HL-60/S4 treated with retinoic acid at 250 ng/mL for 4 days and 3 days (cell line): ENCODE measurements around the gene ACOX2.

Experiments
- in situ Hi-C: fragments of 300-500 bp; cut with MboI; formaldehyde crosslinking; loops from 2 replicates; pipeline ENCODE4 v1.7.0; 2022; ENCODE audit warnings: low sequenced_read_pairs

The ACOX2 gene

DNA sequence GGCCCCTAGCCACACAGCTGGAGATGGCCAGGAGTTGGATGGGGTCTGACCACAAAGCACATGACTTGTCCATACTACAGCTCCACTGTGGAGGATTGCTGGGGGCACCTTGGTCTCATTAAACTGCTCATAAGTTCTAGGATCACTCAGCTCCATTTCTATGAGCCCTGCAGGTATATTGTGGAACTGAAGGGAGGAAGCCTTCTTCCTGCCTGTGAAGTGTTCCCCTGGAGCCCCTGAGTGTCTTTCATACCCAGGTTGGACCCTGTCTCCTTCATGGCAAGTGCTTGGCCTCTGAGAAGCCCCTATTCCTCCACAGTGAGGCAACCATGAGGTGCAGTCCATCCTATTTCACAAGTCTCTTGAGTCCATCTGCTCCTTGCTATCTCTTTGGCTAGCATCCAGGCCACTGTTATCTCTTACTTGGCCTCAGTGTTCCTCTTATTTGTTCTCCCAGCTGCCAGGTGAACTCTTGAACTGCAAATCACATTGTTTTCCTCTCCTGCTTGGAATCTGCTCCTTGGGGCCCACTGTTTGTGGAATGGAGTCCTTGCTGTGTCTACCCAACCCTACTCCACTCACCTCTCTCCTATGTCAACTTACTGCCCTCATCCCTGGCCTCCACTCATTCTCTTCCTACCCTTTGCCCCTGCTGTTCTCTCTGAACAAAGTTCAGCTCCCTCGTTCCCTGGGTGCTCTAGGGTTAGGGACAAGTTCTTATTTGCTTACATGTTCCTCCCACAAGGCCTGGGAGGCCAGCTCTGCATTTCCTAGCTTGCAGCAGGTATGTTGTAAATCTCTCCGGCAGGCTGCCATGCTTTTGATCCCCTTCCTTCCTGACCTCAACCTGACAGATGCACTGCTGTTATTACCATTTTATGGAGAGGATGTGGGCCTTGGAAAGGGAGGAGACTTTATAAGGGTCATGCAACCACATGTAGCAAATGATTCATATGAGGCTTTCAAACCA, 1.2 kb downstream of the ACOX2 start:
- in situ Hi-C loops, result loop anchor here (25.0 kb wide), 1 partner anchor 224 kb away; the partner anchor contains the start of genes HTD2 and RPP14

DNA sequence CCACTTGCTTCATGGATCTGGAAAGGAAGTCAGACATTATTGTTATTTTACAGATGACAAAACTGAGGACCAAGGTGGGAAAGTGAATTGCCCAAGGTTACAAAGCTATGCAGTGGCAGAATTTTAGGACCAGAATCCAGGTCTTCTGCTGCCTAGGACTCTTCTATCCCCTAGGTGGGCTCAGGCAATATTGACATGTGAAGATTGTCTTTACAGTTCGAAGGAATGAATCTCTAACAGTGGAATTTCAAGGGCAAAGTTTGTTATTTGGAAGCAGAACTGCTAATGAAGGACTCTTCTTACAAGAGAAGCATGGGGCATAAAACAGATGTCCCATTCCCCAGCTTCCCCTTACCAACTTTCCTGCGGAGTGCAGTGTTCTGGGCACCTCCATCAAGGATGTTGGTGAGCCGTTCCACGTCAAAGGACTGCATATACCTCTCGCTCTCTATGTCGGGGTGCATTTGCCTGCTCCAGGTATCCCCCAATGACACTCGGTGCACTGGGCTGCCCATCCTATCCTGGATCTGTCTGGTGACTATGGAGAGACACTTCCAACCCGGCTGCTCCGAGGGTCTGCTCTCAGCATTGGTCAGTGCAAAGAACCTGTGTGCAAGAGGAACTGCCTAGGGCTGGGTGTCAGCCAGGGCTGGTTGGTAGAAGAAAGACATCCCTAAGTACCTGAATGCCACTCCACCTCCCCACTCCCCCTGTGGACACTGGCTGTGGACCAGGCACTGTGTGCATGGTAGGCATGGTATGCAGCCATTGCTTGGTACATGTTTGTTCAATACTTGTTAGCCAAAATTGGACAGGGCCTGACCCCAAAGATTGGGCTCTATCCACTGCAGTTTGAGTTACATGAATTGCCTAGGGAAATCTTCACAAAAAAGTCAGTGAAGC, 2.1 kb downstream of the ACOX2 start:
- in situ Hi-C loops, result loop anchor here (25.0 kb wide), 1 partner anchor 223 kb away; the partner anchor contains the start of genes HTD2 and RPP14

DNA sequence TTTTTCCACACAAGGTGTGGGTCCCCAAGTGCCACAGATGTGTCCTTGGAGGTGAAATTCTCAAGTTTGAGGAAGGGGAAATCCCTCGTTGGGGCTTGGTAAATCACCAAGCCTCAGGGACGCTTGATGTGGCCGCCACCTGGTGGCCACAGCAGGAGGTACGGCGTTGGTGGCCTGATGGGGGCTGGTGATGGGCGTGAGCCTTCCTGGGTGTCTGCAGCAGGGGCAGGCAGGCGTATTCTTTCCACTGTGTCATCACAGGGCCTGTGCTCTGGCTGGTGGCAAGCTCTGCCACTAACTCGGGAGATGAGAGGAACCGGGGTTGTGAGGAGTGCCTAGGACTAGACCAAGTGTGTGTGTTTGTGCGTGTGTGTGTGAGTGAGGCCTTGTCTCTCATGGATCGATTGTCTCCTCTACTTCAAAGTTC, 4.2 kb downstream of the ACOX2 start:
- in situ Hi-C loops, result loop anchor here (25.0 kb wide), 1 partner anchor 221 kb away; the partner anchor contains the start of genes HTD2 and RPP14

DNA sequence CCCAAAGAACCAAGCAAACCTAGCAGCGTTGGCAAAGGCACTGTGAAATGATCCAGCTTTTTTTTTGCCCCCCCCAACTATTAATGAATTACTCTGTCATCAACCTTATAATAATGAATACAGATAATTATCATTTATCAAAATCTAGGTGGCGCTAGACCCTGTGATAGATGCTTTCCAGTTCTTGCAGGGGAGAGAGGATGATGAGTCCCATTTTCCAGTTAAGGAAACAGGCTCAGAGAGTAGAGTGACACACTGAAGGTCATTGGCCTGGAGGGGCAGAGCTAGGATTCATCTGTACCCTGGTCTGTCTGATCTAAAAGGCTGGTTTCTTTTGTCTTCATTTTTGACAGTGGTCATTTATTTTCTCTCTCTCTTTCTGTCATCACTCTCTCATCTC, 5.0 kb downstream of the ACOX2 start:
- in situ Hi-C loops, result loop anchor here (25.0 kb wide), 1 partner anchor 220 kb away; the partner anchor contains the start of genes HTD2 and RPP14

DNA sequence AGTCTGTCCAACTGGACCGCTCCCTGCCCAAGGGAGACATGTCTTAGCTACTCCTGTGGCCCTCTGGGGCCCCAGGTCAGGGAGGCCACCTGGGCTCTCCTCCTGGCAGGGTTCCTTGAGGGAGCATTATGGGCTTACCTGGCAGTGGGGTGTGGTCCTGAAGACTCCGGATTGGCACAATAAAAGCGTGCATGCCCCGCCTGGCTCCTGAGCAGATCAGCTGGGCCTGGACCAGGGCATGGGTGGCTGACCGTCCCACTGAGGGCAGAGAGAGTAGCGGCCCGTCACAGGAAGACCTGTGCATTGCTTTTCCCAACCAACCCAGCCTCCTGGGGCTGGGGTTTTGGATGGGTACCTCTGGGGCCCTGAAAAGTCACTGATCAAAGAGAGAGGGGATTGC, 5.4 kb downstream of the ACOX2 start:
- in situ Hi-C loops, result loop anchor here (25.0 kb wide), 1 partner anchor 219 kb away; the partner anchor contains the start of genes HTD2 and RPP14

DNA sequence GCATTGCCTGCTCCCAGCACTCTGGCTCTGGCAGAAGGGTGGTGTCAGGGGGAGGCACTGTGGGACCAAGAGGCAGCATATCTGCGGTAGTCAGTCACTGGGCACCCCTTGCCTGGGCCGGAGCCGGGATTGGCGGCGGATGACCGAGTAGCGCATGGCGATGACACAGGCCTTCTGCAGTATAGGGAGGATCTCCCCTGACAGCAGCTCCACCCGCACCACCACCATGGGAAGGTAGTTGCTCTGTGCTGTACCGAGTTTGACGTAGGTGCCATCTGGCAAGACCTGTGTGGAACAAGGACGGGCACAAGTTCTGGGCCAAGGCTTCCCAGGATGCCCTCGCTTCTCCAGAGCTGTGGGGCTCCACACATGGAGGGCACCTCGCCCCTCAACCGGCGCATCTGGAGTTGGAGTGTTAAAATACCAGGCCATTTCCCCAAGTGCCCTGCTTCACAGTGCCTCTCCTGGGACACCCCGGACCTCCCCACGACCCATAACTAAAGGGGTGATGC, 6.6 kb downstream of the ACOX2 start:
- in situ Hi-C loops, result loop anchor here (25.0 kb wide), 1 partner anchor 218 kb away; the partner anchor contains the start of genes HTD2 and RPP14

DNA sequence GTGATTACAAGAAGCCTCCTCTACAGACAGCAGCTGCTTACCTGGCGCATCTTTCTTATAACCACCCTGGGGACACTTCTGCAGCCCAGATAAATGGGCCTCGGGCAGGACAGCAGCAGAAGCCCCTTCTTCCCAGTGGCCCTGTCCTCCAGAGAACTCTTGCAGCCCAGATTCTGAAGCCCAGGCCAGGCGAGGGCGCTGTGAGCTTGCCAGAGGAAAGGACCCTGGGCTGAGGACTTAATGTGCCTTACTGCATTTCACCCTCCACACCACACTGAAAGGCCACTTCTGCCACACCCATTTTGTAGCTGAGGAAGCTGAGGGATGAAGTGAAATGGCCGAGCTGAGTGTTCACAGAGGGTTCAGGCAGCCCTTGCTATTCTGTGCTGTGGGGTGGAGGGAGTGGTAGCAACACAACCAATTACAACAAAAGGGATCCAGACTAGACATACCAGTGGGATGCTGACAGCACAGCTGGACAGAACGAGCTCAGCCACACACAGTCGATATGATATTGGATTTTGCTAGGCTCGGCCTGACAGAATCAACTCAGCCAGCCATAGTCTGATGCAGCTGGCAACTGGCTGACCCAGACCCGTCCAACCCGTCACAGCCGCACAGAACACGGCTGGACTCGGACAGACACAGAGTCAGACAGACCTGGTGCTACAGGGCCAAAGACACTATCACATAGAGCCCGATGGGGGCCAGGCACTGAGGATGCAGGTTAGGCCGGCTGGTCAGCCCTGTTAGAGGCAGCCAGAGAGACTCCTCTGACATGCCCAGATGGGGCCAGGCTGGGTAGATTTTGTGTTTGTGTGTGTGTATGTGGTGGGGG, 7.3 kb downstream of the ACOX2 start:
- in situ Hi-C loops, result loop anchor here (25.0 kb wide), 1 partner anchor 217 kb away; the partner anchor contains the start of genes HTD2 and RPP14

DNA sequence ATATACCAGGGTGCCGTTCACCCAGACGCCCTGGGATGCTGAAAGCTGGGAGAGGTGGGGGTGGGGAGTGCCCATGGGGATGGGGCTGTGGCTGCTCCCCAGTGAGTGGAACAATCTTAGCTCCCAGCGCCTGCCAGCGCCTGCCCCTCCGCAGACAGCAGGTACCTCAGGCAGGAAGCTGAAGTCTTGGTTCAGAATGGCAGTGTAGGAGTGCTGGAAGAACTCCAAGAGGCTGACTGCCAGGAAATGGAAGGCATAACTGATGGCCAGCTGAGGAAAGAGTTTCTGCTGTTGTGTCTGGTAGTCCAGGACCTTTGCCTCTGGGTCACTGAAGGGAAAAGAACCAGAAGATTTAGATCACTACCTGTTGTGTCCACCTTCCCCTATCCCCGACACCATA, 8.4 kb downstream of the ACOX2 start:
- in situ Hi-C loops, result loop anchor here (25.0 kb wide), 1 partner anchor 216 kb away; the partner anchor contains the start of genes HTD2 and RPP14

DNA sequence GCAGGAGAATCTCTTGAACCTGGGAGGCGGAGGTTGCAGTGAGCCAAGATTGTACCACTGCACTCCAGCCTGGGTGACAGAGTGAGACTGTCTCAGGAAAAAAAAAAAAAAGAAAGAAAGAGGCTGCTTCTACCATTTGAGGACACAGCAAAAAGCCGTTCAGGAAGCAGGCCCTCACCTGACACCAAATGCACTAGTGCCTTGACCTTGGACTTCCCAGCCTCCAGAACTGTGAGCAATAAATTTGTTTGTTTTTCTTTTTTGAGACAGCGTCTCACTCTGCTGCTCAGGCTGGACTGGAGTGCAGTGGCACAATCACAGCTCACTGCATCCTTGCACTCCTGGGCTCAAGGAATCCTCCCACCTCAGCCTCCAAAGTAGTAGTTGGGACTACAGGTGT, 9.6 kb downstream of the ACOX2 start:
- in situ Hi-C loops, result loop anchor here (25.0 kb wide), 1 partner anchor 215 kb away; the partner anchor contains the start of genes HTD2 and RPP14

DNA sequence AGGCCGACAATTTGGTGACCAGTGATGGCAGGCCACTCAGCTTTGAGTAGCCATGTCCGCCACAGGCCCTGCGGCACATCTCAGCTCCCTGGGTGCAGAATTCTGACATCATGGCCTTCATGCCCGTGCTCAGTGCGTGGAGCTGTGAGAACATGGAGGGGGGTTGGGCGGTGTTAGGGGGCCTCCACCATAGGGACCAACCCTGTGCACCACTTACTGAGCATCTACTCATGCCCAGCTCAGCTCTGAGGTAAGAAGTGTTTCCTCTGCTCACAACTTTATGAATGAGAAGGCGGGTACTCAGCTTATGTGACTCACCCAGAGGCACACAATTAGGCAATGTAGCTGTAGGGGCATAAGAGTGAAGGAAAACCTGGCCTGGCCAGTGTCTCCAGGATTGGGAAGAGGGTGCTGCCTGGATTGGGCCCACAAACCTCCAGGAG, 10.5 kb downstream of the ACOX2 start:
- in situ Hi-C loops, result loop anchor here (25.0 kb wide), 1 partner anchor 214 kb away; the partner anchor contains the start of genes HTD2 and RPP14

DNA sequence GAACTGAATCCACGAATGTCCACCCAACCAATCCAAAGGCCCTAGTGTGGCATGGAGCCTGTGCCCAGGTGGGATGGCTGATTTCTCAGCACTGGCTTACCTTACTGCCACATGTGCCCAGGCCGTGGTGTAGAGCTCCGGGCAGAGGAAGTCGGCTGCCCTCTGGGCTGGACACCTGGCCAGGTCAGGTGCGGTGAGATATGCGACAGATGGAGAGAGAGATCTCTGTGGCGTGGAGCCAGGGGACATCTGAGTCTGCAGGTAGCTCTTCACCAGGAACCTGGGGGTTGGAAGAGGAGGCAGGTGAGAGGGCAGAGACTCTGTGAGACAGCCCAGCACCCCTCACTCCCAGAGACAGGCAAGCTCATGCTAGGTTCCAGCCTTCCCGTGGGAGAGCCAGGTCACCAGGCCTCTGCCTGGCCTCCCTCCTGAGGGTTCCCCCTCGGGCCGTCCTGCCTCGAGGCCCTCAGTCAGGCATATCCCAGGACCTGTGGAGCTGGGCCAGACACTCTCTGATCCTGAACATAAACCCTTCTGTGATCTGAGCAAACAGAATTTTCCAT, 12.6 kb downstream of the ACOX2 start:
- in situ Hi-C loops, result no loop called here

DNA sequence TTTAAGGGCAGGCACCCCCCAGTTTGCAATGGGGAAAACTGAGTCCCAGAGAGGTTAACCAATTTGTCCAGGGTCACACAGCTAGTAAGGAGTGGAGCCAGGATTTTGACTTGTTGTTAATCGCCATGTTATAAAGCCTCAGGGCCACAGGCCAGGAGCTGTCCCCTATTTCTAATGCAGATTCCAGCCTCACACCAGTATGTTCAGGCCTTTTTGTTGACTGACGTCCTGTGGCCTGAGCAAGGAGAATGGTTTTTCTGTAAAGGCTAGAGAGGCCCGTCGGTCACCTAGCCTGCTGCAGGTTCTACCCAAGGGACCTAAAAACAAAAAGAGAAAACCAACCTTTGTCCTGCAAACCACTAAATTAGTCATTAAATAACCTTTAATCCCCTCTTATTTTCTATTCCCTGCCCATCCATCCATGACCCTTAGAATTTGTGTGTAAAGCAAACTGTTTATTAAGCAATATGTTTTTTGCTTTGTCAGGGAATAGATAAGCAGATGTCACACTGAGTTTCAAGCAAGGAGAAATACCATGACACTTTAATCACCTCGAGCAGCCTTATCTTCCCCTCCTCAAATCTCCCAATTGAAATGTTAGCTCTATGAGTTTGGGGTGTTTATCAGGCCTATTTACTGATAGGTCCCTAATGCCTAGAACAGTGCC, 14.1 kb downstream of the ACOX2 start:
- in situ Hi-C loops, result no loop called here

DNA sequence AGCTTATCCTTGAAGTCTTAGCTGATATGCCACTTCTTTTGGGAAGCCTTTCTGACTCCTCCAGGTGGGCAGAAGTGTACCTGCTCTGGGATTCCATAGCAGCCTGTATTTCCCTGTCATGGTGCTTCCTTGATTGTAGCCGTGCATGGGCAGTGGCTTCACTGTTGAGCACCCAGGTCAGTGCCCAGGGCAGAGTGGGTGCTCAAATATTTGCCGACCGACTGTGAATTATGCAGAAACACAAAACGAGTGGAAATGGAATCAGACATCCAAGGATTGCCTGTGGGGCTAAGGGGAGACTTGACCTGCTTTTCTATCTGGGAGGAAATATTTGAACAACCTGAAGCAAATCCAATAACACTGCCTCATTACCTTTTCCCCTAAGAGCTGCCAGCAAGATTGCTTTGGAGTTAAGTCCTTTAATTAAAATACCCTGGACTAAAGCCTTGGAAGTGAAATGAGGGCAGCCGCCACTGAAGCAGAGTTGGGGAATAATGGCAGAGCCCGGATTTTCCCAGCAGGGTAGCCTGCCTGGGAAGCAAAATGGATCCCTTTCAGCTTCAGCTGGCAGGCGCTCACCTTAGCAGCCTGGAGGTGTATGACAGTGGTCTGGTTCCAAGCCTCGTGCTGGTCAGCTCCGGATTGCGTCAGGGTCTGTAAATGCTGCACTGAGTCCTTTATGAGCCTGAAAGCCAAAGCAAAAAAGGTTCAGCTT, 14.9 kb downstream of the ACOX2 start:
- in situ Hi-C loops, result no loop called here

DNA sequence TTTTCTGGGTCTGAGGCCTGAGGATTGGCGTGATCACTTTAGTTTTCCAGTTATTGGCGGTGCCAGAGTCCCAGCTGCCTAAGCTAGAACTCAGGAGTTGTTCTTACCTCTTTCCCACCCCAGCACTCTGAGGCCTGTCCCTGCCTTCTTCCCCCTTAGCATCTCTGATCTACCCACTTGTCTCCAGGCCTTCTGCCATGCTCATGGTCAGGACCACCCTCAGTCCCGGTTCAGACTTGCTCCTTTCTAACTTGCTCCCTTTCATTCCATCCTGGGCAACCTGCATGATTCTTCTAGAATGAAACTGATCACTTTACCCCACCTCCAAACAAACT, 15.7 kb downstream of the ACOX2 start:
- in situ Hi-C loops, result no loop called here

DNA sequence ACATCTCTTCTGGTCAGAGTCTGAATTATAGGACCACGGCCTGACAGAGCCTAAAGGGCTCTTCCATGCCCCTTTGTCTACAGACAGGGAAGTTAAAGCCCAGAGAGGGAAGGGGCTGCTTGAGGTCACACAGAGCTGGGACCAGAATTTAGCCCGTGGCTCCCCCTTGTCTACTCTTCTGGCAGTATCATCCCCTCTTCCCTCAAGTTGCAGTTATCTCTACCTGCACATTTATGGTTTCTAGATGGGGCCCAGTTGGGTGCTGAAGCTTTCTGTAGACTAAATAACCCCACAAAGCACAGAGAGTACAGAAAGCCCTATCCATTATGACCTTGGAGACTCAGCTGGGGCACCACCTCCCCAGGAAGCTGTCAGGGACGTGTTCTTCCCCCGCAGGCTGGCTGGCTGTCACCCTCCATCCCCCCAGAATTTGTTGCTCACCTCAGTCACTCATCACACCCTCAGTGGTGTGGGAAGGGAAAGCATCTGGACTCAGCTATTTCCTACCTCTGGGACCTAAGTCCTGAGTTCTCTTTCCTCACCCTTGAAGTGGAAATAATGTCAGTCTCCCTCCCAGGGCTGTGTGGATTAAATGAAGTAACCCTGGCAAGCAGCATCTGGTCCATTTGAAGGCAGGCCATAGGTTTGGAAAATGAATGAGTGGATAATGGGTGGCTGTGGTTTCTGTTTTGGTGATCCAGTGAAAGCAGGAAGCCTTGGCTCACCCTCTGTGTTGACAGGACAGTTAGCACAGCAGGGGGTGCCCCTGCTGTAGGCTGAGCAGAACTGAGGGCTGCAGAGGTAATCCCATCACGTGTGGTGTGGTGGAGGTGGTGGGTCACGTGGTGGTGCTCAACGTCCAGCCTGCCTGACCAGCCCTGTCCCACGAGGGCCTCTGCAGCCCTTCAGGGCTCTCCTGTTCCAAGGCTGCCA, 16.3 kb downstream of the ACOX2 start:
- in situ Hi-C loops, result no loop called here

DNA sequence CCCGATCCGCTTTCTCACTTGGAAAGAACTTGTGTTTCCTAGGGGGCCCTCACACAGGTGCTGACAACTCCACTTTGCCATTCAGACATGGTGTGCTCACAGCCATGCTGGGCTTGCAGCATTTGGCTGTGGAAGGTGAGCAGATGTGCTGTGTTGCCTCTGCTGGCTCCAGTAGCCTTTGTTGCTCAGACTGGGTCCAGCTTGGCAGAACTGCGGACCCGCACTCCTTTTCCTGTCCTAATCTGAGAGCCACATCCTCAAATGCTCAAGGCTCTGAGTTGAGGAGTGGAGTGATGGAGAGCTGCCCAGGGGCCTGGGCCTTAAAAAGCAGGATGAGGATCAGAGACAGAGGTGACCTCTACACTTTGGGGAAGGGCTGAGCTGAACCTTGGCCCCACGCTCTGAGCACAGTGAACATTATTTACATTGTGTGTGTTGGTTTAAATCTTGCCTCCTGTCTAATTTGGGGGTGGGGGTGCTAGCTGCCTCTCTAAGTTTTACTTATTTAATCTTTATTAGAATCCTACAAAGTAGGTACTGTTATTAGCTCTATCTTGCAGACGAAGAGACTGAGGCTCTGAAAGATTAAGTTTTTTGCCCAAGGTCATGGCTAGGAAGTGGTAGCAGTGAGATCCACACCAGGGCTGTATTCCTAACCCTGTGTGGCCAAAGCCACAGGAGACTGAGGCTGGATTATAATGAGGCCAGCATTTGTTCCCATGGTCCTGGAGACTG, 17.2 kb downstream of the ACOX2 start:
- in situ Hi-C loops, result no loop called here
